Measurements from ENCODE around the gene EVA1C.

DNA sequence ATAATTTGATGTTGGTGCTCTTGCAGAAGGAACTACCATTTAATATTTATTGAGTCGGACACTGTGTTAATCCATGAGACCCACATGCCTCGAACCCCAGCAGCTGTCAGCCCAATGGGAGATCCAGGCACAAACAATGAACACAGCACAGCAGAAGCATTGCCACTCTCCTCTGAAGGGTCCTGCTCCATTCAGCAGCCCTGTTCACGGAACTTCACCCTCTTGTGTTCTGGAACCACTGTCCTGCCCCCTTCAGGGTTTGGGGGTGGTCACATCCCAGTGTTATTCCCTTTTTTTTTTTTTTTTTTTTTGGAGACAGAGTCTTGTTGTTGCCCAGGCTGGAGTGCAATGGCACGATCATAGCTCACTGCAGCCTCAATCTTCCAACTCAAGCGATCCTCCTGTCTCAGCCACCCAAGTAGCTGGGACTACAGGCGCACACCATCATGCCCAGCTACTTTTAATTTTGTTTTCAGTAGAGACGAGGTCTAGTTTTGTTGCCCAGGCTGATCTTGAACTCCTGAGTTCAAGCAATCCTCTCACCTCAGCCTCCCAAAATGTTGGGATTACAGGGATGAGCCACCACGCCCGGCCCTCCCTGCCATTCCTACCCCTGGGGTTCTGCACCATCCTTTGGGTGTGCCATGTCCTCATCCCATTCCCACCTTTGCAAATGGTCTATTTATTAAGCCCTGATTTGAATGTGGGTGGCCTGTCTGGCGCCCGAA, 70.2 kb downstream of the EVA1C start:
- TF ChIP-seq, protein P1, sequence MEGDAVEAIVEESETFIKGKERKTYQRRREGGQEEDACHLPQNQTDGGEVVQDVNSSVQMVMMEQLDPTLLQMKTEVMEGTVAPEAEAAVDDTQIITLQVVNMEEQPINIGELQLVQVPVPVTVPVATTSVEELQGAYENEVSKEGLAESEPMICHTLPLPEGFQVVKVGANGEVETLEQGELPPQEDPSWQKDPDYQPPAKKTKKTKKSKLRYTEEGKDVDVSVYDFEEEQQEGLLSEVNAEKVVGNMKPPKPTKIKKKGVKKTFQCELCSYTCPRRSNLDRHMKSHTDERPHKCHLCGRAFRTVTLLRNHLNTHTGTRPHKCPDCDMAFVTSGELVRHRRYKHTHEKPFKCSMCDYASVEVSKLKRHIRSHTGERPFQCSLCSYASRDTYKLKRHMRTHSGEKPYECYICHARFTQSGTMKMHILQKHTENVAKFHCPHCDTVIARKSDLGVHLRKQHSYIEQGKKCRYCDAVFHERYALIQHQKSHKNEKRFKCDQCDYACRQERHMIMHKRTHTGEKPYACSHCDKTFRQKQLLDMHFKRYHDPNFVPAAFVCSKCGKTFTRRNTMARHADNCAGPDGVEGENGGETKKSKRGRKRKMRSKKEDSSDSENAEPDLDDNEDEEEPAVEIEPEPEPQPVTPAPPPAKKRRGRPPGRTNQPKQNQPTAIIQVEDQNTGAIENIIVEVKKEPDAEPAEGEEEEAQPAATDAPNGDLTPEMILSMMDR (IDR thresholded peaks at IDR 0.05) = no peak
- no peak for TF ChIP-seq POLR2A (IDR thresholded peaks at IDR 0.05)

Measured in ovary (tissue), 3 donors.